Posterior cingulate gyrus (tissue), 11 donors: Measurements from ENCODE around the gene CES2.
"Not testable (repeated sequence)": the region's sequence is repeated elsewhere in the genome, so short reads cannot be mapped to it uniquely, and the experiment has no call there.

ENCODE experiments used
- DNase-seq, 10 donors: peaks; one replicate each; pipeline versions ENCODE4 v3.0.0 to v3.0.0-alpha.2; 2020 to 2021; ENCODE audit warnings: mixed read lengths in 3 of 10
- intact Hi-C: fragments of 100-400 bp; cut with DNase I; formaldehyde crosslinking; loops from one replicate; pipeline ENCODE4 v1.15.1; 2023

The CES2 gene

GRCh38 chr16:66970775-66971720 is 35.7 kb downstream of the CES2 start:
- intact Hi-C loops: no loop called here
- DNase-seq: peak in 3 of 10 donors; percentile 35 to 81 (median 61)

- DNase-seq: peak in 2 of 10 donors; percentile 45 to 56
- intact Hi-C loops: no loop called here
Measured at GRCh38 chr16:66972983-66973382, 37.7 kb downstream of the CES2 start.

GRCh38 chr16:66973716-66974115 is 38.4 kb downstream of the CES2 start:
- intact Hi-C loops: no loop called here
- DNase-seq: peak in 3 of 10 donors; percentile 25 to 77 (median 62)

DNA sequence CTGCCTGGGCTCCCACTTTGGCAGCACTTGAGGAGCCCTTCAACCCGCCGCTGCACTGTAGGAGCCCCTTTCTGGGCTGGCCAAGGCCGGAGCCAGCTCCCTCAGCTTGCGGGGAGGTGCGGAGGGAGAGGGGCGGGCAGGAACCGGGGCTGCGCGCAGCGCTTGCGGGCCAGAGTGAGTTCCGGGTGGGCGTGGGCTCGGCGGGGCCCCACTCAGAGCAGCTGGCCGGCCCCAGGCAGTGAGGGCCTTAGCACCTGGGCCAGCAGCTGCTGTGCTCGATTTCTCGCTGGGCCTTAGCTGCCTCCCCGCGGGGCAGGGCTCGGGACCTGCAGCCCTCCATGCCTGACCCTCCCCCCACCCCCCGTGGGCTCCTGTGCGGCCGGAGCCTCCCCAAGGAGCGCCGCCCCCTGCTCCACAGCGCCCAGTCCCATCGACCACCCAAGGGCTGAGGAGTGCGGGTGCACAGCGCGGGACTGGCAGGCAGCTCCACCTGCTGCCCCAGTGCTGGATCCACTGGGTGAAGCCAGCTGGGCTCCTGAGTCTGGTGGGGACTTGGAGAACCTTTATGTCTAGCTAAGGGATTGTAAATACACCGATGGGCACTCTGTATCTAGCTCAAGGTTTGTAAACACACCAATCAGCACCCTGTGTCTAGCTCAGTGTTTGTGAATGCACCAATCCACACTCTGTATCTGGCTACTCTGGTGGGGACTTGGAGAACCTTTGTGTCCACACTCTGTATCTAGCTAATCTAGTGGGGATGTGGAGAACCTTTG is 39.0 kb downstream of the CES2 start:
- peak in 3 of 10 donors; percentile 35 to 72 (median 45) for DNase-seq
- intact Hi-C loops: not testable (repeated sequence)

- DNase-seq: peak in 3 of 10 donors; percentile 24 to 50 (median 40)
- intact Hi-C loops: not testable (repeated sequence)
Measured at GRCh38 chr16:66974932-66975246, 39.6 kb downstream of the CES2 start.

- peak in 3 of 10 donors; percentile 18 to 56 (median 37) for DNase-seq
- intact Hi-C loops: no loop called here
Measured at GRCh38 chr16:66975302-66975893, 40.1 kb downstream of the CES2 start.

DNA sequence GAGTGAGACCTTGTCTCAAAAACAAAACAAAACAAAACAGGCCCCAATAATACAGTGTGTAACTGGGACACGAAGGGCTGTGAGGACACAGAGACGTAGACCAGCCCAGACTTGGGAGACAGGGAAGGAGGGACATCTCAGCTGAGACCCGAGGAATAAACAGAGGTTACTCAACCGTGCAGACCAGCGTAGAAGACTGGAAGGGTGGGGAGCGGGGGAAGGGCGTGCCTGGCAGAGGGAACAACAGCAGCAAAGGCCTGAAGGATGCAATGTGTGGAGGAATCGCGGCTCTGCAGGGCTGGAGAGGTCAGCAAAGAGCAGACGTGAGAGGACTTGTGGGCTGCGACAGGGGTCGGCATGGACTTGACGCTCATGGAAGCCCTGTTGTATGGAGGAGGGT is 41.4 kb downstream of the CES2 start:
- peak in 2 of 10 donors; percentile 12 to 50 for DNase-seq
- intact Hi-C loops: loop anchor here (1.0 to 2.0 kb wide), 3 partner anchors 38 to 179 kb away; no protein-coding TSS in a partner anchor

DNA sequence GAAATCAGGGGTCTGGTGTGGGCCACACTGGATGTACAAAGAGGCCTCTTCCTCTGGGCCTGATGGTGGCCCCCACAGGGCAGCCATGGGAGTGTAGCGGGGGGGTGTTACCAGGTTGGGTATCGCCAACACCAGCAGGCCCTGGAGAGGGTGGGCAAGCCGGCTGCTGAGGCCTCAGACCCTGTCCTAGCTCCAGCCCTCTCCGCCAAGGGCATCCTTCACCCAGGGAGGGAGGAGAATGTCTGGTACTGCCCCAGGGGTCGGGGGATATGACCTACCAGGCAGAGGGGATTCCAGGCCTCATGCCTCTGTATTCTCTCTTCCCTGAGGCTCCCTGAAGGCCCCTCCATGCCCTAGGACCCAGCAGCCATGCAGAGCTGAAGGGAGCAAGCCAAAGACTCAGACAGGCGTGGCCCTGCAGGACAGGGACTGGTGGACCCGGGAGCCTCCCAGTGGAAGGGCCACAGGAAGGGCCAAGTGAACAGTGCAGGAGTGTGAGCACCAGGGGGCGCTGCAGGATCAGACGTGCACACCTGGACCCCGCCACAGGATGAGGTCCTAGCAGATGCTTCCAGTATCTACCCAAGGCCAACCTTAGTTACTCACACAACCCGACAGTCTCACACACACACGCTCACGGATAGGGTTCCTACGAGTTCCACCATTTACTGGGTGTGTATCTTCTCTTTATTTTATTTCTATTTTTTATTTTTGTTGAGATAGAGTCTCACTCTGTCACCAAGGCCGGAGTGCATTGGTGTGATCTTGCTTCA is 42.2 kb downstream of the CES2 start:
- peak; percentile 80 to 99 (median 94) for DNase-seq

DNA sequence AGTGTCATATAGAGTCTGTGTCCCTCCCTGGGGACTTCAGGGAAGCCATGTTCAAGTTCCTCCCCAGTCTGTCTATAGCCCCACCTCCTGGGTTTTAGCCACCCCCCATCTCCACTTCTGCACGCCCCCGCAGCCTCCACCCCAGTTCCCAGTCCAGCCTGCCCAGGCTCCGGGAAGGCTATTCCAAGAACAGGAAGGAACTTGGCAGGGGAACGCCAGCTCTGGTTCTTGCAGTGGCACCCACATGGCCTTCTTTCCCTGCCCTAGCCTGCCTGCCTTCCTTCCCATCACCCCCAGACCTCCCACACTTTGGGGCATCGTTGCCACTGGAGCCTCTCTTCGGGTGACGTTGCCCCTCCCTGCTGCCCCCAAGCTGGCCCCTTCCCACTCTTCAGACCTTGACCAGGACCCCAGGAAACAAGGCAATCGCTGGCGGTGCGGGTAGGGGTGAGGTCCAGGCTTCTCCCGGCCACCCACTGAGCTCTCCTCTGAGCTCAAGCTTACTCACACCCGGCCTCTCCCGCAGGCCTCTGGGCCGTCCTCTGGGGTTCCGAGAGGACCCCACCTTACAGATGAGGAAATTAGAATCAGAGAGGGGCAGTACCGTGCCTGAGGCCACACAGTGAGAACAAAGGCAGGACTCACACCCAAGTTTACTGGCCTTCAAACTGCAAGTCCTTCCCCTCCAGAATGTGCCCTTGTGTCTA is 43.8 kb downstream of the CES2 start:
- intact Hi-C loops: no loop called here
- DNase-seq: peak in 3 of 10 donors; percentile 37 to 85 (median 72)

More for the DNA sequence above, 42.2 kb downstream of the CES2 start:
- intact Hi-C loops: loop anchor here (1.0 to 2.0 kb wide), 3 partner anchors 37 to 178 kb away; no protein-coding TSS in a partner anchor

- intact Hi-C loops: no loop called here
- DNase-seq: no peak
Measured at GRCh38 chr16:66983033-66983432, 47.7 kb downstream of the CES2 start.

DNA sequence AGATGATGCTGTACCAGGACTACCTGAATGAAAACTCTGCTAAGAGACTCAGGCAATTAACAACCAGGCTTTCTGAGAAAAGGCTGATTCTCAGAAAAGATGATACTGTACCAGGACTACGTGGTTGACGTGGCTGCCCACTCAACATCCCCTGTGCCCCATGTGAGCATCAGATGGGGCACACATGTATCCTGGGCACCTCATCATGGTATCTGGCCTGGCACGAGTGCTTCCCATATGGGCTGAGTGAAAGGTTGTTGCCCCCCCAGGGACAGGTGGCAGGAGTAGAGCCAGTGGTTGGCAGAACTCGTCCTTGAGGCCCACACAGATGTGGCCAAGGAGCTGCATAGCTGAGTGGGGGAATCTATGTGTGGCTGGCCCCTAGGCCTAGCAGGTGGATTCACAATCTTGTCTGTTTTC is 49.6 kb downstream of the CES2 start:
- intact Hi-C loops: no loop called here
- no peak for DNase-seq

DNA sequence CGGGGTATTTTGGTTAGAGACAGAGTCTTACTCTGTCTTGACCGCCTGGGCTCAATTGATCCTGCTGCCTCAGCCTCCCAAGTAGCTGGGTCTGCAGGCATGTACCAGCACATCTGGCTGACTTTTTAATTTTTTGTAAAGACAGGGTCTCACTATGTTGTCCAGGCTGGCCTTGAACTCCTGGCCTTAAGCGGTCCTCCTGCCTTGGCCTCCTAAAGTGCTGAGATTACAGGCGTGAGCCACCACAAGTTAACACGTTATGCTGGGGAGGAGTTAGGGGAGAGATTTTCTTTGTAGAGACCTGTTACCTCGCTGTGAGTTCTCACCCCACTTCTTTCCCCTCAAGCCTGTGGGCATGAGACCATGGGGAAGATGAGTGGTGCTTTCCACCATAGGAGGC is 51.2 kb downstream of the CES2 start:
- no peak for DNase-seq
- intact Hi-C loops: no loop called here

- no peak for DNase-seq
- intact Hi-C loops: no loop called here
Measured at GRCh38 chr16:66988197-66988788, 53.0 kb downstream of the CES2 start, which contains the start of gene CES4A. CES4A (plus strand) TSS chr16:66988589; CDS start chr16:66988773, 184 bp downstream.

- intact Hi-C loops: no loop called here
- DNase-seq: no peak
Measured at GRCh38 chr16:66991545-66992077, 56.3 kb downstream of the CES2 start.

- DNase-seq, intact Hi-C loops: not testable (repeated sequence)
Measured at GRCh38 chr16:66993558-66993957, 58.2 kb downstream of the CES2 start.
